Measurements from ENCODE around the gene WIZ. TPM values are rescaled to one million over a fixed set of nuclear protein-coding genes. Genes with fewer than 3 reads are reported as not detected.

WIZ gene
- total and polyA plus RNA-seq, 10 of the 15 experiments (the other 5 are each of a cell fraction or from before 2014, with no cell fraction given) = 0.10 to 26.7 (median 2.7) TPM

- H3K9ac ChIP-seq (ENCODE audit: control insufficient read depth, insufficient read depth, low read length) = no peak overlapping the region
- H4K20me1 ChIP-seq (ENCODE audit: control insufficient read depth, insufficient read depth) = no peaks in the 10 kb centered on the region
- FAIRE-seq (no peak), DNase-seq (ENCODE audit: low read depth, low spot score) (no peak), ATAC-seq (no peak)
- no peak overlapping the region for H3K4me2 ChIP-seq (ENCODE audit: control insufficient read depth, insufficient read depth)
- intact Hi-C loops (cut with micrococcal nuclease; ENCODE audit: unreplicated experiment) = no loop called here
- H3K27ac ChIP-seq (ENCODE audit: control insufficient read depth, insufficient read depth) = no peak overlapping the region
- H3K36me3 ChIP-seq (ENCODE audit: control insufficient read depth in 2 of 2, insufficient read depth in 2 of 2, low read length in 1 of 2) = peaks cover 14 to 46% of the 10 kb centered on the region in 2 experiments
- WGBS (ENCODE audit: insufficient coverage, insufficient replicate concordance, low lambda C conversion rate, missing lambda C conversion rate) = 96% methylated on average over 29 of the region's 38 CpGs
- no TSS peak for BruUV-seq (replicated peaks)
- in situ Hi-C loops (cut with MboI) = loop anchor here (5.0 kb wide), 1 partner anchor 133 kb away; no protein-coding TSS in a partner anchor
- RAD21 ChIA-PET (ENCODE audit: unreplicated experiment) = no interaction called here
- no peaks in the 10 kb centered on the region for H3K27me3 ChIP-seq (replicated peaks in 1 of 2; ENCODE audit: control insufficient read depth in 2 of 2, insufficient read depth in 2 of 2, low read length in 1 of 2)
- no peaks in the 10 kb centered on the region; the same call in 2 of the 3 replicates for H3K9me3 ChIP-seq (replicated peaks; ENCODE audit: control insufficient read depth, insufficient read depth, low read length)
- peaks cover 4% of the 10 kb centered on the region for H3K79me2 ChIP-seq (ENCODE audit: control insufficient read depth, insufficient read depth, low read length)
- TF ChIP-seq HDAC6 (IDR thresholded peaks at IDR 0.05; ENCODE audit: unreplicated experiment) (no peak), CBX5 (IDR thresholded peaks at IDR 0.05; ENCODE audit: low read depth) (no peak), E2F8 (IDR thresholded peaks at IDR 0.05; ENCODE audit: low read depth, partially characterized antibody) (no peak), IRF3 (IDR thresholded peaks at IDR 0.05) (no peak), STAT3 (IDR thresholded peaks at IDR 0.05; ENCODE audit: low read depth, low read length) (no peak), IRF4 (IDR thresholded peaks at IDR 0.05; ENCODE audit: low read depth, low read length) (no peak), ATF3 (IDR thresholded peaks at IDR 0.05; ENCODE audit: borderline replicate concordance, extremely low read depth, low read depth, low read length) (no peak), ELK1 (IDR thresholded peaks at IDR 0.05; ENCODE audit: low read depth, low read length) (no peak), CREM (IDR thresholded peaks at IDR 0.05; ENCODE audit: low read depth) (no peak)
- no peaks in the 10 kb centered on the region for H3K4me1 ChIP-seq (ENCODE audit: control insufficient read depth, insufficient read depth, low read length)
- POLR2A ChIA-PET = no interaction called here
- SMC1A ChIA-PET (ENCODE audit: uncharacterized antibody, unreplicated experiment) = no interaction called here
- H2AFZ ChIP-seq (ENCODE audit: control insufficient read depth, low read depth, low read length) = no peak overlapping the region
- CTCF ChIA-PET = no interaction called here
- H3K4me3 ChIP-seq = no peak overlapping the region
Measured at GRCh38 chr19:15424692-15425272, 25.0 kb downstream of the WIZ start.
